ENCODE results near the gene STK32C. TPM values are rescaled to one million over a fixed set of nuclear protein-coding genes. Genes with fewer than 3 reads are reported as not detected.

The STK32C gene
- total RNA-seq, 1 donor from 2014 or later: 13.8 TPM

GRCh38 chr10:132309879-132310591 is 2.3 kb upstream of the STK32C start:
- ATAC-seq (ENCODE audit: low read depth) (no peak), DNase-seq (no peak)
- peaks cover 11% of the 10 kb centered on the region for H3K27me3 Mint-ChIP-seq
- H3K36me3 Mint-ChIP-seq (ENCODE audit: low read depth): no peaks in the 10 kb centered on the region
- intact Hi-C loops (cut with micrococcal nuclease): loop anchor here (2.0 to 5.0 kb wide), 4 partner anchors 123 to 997 kb away; partner anchors contain the start of genes DPYSL4, PPP2R2D, TUBGCP2 and ZNF511
- H3K4me1 Mint-ChIP-seq: peaks cover 11% of the 10 kb centered on the region
- H3K27ac Mint-ChIP-seq: no peak overlapping the region
- peaks cover 3% of the 10 kb centered on the region for H3K9me3 Mint-ChIP-seq
- CTCF ChIA-PET: no interaction called here
- H3K4me3 Mint-ChIP-seq: peak overlapping the region; percentile 35
- POLR2A ChIA-PET: no interaction called here
- no peak for TF ChIP-seq CTCF (IDR thresholded peaks at IDR 0.05)

- H3K9me3 Mint-ChIP-seq: peaks cover 3% of the 10 kb centered on the region
- H3K27ac Mint-ChIP-seq: no peak overlapping the region
- no peak for TF ChIP-seq CTCF (IDR thresholded peaks at IDR 0.05)
- H3K4me3 Mint-ChIP-seq: peak overlapping the region; percentile 75
- intact Hi-C loops (cut with micrococcal nuclease): loop anchor here (2.0 to 5.0 kb wide), 4 partner anchors 123 to 998 kb away; partner anchors contain the start of genes DPYSL4, PPP2R2D, TUBGCP2 and ZNF511
- ChIA-PET POLR2A (no interaction called here), CTCF (no interaction called here)
- peaks cover 11% of the 10 kb centered on the region for H3K27me3 Mint-ChIP-seq
- DNase-seq (peak; percentile 12), ATAC-seq (ENCODE audit: low read depth) (no peak)
- H3K36me3 Mint-ChIP-seq (ENCODE audit: low read depth): no peaks in the 10 kb centered on the region
- H3K4me1 Mint-ChIP-seq: peaks cover 11% of the 10 kb centered on the region
Observed at GRCh38 chr10:132309471-132309865, 1.7 kb upstream of the STK32C start.

- DNase-seq: peak; percentile 15
Observed at GRCh38 chr10:132308587-132309470, 1.1 kb upstream of the STK32C start.

GRCh38 chr10:132306864-132307751 is 642 bp downstream of the STK32C start:
- ChIA-PET POLR2A (interaction anchor here (0.7 to 1.4 kb wide), 5 partner anchors 20 to 77 kb away, joined by 3 to 13 read pairs (median 4); partner anchors contain the start of gene LRRC27), CTCF (no interaction called here)
- H3K4me1 Mint-ChIP-seq: peaks cover 11% of the 10 kb centered on the region
- H3K27ac Mint-ChIP-seq: no peak overlapping the region
- H3K9me3 Mint-ChIP-seq: no peaks in the 10 kb centered on the region
- no peaks in the 10 kb centered on the region for H3K36me3 Mint-ChIP-seq (ENCODE audit: low read depth)
- peak; percentile 1 for ATAC-seq (ENCODE audit: low read depth)
- intact Hi-C loops (cut with micrococcal nuclease): loop anchor here (5.0 kb wide), 2 partner anchors 165 to 1000 kb away; partner anchors contain the start of genes TUBGCP2 and ZNF511
- H3K27me3 Mint-ChIP-seq: peaks cover 11% of the 10 kb centered on the region
- peak; percentile 36 for DNase-seq
- peak overlapping the region; percentile 86 for H3K4me3 Mint-ChIP-seq
- TF ChIP-seq CTCF (IDR thresholded peaks at IDR 0.05): no peak

More at GRCh38 chr10:132308587-132309470, 1.1 kb upstream of the STK32C start:
- no peak for TF ChIP-seq CTCF (IDR thresholded peaks at IDR 0.05)
- CTCF ChIA-PET: no interaction called here
- H3K4me1 Mint-ChIP-seq: peaks cover 11% of the 10 kb centered on the region
- H3K27me3 Mint-ChIP-seq: peaks cover 11% of the 10 kb centered on the region
- no peaks in the 10 kb centered on the region for H3K36me3 Mint-ChIP-seq (ENCODE audit: low read depth)
- intact Hi-C loops (cut with micrococcal nuclease): loop anchor here (1.0 to 5.0 kb wide), 9 partner anchors 23 to 998 kb away; partner anchors contain the start of genes DPYSL4, INPP5A, LRRC27 and PPP2R2D
- POLR2A ChIA-PET: no interaction called here
- H3K4me3 Mint-ChIP-seq: peak overlapping the region; percentile 75
- H3K27ac Mint-ChIP-seq: no peak overlapping the region
- no peaks in the 10 kb centered on the region for H3K9me3 Mint-ChIP-seq
- ATAC-seq (ENCODE audit: low read depth): no peak
